Activated naive CD8-positive, alpha-beta T cell treated with anti-CD3 and anti-CD28 coated beads for 36 hours (primary cell): ENCODE results near the gene PRSS1. TPM values are rescaled to one million over a fixed set of nuclear protein-coding genes. Genes with fewer than 3 reads are reported as not detected.

Source experiments
- DNase-seq: peaks from one replicate; pipeline ENCODE4 v3.0.0; 2021
- H3K27ac Mint-ChIP-seq: one replicate; pipeline ENCODE4 v1.8.0; 2022; ENCODE audit warnings: mild to moderate bottlenecking, moderate library complexity, mixed read lengths
- H3K27me3 Mint-ChIP-seq: one replicate; pipeline ENCODE4 v1.8.0; 2022; ENCODE audit warnings: mild to moderate bottlenecking, mixed read lengths
- H3K36me3 Mint-ChIP-seq: one replicate; pipeline ENCODE4 v1.8.0; 2021; ENCODE audit warnings: mild to moderate bottlenecking, mixed read lengths
- H3K4me1 Mint-ChIP-seq: one replicate; pipeline ENCODE4 v1.8.0; 2021; ENCODE audit warnings: mixed read lengths
- H3K4me3 Mint-ChIP-seq: one replicate; pipeline ENCODE4 v1.8.0; 2022; ENCODE audit warnings: mild to moderate bottlenecking, moderate library complexity, mixed read lengths
- H3K9me3 Mint-ChIP-seq: one replicate; pipeline ENCODE4 v1.8.0; 2022; ENCODE audit warnings: mixed read lengths
- total RNA-seq, 2 experiments: library from RNA; stranded (reverse); gene quantifications; one replicate each; pipeline ENCODE4 v1.2.3, GENCODE V29; 2021

PRSS1 gene
- total RNA-seq, 2 experiments from 2014 or later, result not detected

DNA sequence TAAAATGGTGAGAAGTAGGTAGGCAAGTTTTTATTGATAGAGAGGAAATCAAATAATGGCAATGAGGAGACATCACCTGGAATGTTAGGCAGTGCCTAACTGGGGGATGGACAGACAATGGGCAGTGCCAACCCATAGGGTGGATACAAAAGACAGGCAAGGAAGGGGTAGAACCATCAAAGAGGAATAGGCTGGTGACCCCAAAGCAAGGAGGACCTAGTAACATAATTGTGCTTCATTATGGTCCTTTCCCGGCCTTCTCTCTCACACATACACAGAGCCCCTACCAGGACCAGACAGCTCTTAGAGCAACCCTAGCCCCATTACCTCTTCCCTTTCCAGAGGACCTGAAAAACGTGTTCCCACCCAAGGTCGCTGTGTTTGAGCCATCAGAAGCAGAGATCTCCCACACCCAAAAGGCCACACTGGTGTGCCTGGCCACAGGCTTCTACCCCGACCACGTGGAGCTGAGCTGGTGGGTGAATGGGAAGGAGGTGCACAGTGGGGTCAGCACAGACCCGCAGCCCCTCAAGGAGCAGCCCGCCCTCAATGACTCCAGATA, 51.5 kb downstream of the PRSS1 start:
- Mint-ChIP-seq H3K9me3 (peaks cover 1% of the 10 kb centered on the region), H3K4me3 (peak overlapping the region; percentile 90), H3K4me1 (peaks cover 63% of the 10 kb centered on the region), H3K27me3 (peaks cover 5% of the 10 kb centered on the region), H3K36me3 (peaks cover 91% of the 10 kb centered on the region), H3K27ac (peak overlapping the region; percentile 99)
- DNase-seq, result no peak

DNA sequence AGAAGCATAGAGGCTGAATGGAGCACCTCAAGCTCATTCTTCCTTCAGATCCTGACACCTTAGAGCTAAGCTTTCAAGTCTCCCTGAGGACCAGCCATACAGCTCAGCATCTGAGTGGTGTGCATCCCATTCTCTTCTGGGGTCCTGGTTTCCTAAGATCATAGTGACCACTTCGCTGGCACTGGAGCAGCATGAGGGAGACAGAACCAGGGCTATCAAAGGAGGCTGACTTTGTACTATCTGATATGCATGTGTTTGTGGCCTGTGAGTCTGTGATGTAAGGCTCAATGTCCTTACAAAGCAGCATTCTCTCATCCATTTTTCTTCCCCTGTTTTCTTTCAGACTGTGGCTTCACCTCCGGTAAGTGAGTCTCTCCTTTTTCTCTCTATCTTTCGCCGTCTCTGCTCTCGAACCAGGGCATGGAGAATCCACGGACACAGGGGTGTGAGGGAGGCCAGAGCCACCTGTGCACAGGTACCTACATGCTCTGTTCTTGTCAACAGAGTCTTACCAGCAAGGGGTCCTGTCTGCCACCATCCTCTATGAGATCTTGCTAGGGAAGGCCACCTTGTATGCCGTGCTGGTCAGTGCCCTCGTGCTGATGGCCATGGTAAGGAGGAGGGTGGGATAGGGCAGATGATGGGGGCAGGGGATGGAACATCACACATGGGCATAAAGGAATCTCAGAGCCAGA, 52.5 kb downstream of the PRSS1 start:
- Mint-ChIP-seq H3K27ac (peak overlapping the region; percentile 99), H3K36me3 (peaks cover 85% of the 10 kb centered on the region), H3K4me3 (peak overlapping the region; percentile 90), H3K27me3 (peaks cover 5% of the 10 kb centered on the region), H3K4me1 (peaks cover 72% of the 10 kb centered on the region), H3K9me3 (peaks cover 1% of the 10 kb centered on the region)
- no peak for DNase-seq

DNA sequence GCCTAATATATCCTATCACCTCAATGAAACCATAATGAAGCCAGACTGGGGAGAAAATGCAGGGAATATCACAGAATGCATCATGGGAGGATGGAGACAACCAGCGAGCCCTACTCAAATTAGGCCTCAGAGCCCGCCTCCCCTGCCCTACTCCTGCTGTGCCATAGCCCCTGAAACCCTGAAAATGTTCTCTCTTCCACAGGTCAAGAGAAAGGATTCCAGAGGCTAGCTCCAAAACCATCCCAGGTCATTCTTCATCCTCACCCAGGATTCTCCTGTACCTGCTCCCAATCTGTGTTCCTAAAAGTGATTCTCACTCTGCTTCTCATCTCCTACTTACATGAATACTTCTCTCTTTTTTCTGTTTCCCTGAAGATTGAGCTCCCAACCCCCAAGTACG, 53.0 kb downstream of the PRSS1 start:
- peak overlapping the region; percentile 90 for H3K4me3 Mint-ChIP-seq
- peak overlapping the region; percentile 99 for H3K27ac Mint-ChIP-seq
- peaks cover 1% of the 10 kb centered on the region for H3K9me3 Mint-ChIP-seq
- peaks cover 78% of the 10 kb centered on the region for H3K4me1 Mint-ChIP-seq
- H3K36me3 Mint-ChIP-seq, result peaks cover 84% of the 10 kb centered on the region
- peaks cover 5% of the 10 kb centered on the region for H3K27me3 Mint-ChIP-seq
- DNase-seq, result no peak

Other genes starting within 250 kb of the PRSS1 start
- not detected for gene PRSS2, start 21.5 kb downstream of the PRSS1 start, total RNA-seq
- gene EPHB6, start 105.6 kb downstream of the PRSS1 start, total RNA-seq, result 10 to 100 TPM in 1 of 2 experiments, 1 to 10 TPM in 1; 9.0 to 10.0 TPM
- not detected for gene TRPV6, start 136.3 kb downstream of the PRSS1 start, total RNA-seq
- gene TRPV5, start 184.3 kb downstream of the PRSS1 start, total RNA-seq, result not detected
- gene LLCFC1, start 190.0 kb downstream of the PRSS1 start, total RNA-seq, result not detected
- gene KEL, start 212.9 kb downstream of the PRSS1 start, total RNA-seq, result under 1 TPM in 1 of 2 experiments, not detected in 1; 0.16 TPM